ENCODE results near the gene ZNF181. TPM values are rescaled to one million over a fixed set of nuclear protein-coding genes. Genes with fewer than 3 reads are reported as not detected.

The ZNF181 gene
- polyA plus RNA-seq, 3 donors from 2014 or later = 10.0 to 16.0 (median 10.1) TPM

Other genes starting within 250 kb of the ZNF181 start
- gene SCGB2B2, start 57.1 kb upstream of the ZNF181 start, polyA plus RNA-seq = under 1 TPM in 1 of 3 donors, not detected in 2; 0.09 TPM
- gene ZNF302, start 56.6 kb upstream of the ZNF181 start, polyA plus RNA-seq = 10 to 100 TPM in 2 of 3 donors, 1 to 10 TPM in 1; 8.8 to 14.5 (median 11.2) TPM
- 1 to 10 TPM; 4.0 to 8.9 (median 8.8) TPM for gene ZNF599, start 39.0 kb downstream of the ZNF181 start, polyA plus RNA-seq
- 1 to 10 TPM; 3.7 to 6.2 (median 4.7) TPM for gene ZNF30, start 192.7 kb downstream of the ZNF181 start, polyA plus RNA-seq
- gene ZNF792, start 230.0 kb downstream of the ZNF181 start, polyA plus RNA-seq = 10 to 100 TPM in 2 of 3 donors, 1 to 10 TPM in 1; 8.4 to 17.2 (median 10.6) TPM

Data from immature natural killer cell (primary cell).